CD4-positive, alpha-beta T cell treated with Interleukin-17A for 1 hour (primary cell): ENCODE measurements around the gene BTBD19.
"Not testable (repeated sequence)": the region's sequence is repeated elsewhere in the genome, so short reads cannot be mapped to it uniquely, and the experiment has no call there.

Experiments
- DNase-seq: peaks from one replicate; pipeline ENCODE4 v3.0.0-alpha.2; 2020

Gene BTBD19

DNA sequence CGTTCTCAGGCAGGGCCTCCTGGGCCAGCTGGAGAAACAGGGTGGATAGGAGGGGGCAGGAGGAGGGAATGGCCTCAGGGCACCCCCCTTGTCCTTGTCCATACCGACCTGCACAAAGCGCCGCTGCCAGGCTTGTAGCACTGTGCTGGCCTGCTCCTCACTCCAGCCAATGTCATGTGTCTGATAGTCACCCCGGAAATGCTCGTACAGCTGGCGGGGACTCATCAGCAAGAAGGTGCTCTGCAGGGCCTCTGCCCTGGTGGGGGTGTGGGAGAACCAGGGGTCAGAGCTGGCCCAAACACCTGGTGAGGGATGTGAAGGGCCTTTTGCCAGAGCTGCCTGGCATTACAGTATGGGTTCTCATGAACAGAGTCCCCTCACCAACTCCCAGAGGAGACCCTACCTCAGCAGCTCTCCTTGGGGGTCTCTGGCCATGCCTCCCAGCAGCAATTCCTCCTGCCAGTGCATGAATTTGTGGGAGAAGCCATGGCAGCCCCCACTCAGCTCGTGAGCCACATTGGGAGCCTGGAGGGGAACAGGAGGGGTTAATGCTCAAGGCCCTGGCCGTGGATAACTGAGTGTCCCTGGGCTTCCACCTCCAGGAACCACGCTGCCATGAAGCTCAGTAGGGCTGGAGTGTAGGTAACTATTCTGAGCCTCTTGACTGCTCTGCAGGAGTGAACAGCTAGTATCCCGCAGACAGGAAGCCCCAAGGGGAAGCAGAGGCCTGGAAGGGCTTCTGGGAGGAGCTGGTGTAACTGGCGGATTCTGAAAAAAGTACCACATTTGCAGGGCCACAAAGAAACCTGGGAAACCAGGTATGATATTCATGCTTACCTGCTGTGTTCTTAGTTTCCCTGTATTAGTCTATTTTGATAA lies 21.4 kb downstream of the BTBD19 start:
- DNase-seq = no peak

DNA sequence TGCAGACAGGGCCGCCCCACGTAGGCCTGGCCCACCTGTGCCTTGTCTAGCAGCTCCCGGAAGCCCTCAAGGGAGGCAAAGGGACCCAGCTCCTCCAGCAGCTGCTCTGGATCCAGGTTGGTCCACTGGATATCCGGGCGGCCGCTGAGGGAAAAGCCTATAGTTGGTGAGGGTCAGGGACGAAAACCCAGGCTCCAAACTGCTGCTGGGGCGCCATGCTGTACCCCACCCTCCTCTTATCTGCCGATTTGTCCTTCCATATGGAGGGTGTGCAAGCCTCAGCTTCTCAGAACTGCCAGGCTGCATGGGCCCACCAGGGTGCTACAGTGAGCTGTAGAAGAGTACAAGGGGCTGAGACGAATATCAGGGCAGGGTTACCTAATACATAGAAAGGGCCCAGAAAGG lies 22.6 kb downstream of the BTBD19 start:
- no peak for DNase-seq

DNA sequence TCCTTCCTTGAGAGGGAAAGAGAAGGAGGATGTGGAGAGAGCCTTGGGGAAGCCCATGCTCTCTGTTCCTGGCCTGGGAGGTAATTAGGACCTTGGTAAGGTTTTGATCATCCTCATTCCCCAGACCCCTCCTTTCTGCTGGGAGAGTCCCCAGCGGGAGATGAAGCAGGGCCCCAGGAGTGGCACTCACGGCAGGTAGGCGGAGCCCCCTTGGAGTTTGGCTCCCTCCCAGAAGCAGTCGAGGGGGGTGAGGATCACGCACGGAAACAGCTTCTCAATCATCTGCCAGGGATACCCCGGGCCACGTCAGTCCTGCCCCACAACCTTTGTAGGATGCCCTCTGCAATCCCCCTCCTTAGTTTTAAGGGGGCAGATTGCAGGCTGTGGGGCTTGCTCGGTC lies 23.2 kb downstream of the BTBD19 start:
- no peak for DNase-seq

DNA sequence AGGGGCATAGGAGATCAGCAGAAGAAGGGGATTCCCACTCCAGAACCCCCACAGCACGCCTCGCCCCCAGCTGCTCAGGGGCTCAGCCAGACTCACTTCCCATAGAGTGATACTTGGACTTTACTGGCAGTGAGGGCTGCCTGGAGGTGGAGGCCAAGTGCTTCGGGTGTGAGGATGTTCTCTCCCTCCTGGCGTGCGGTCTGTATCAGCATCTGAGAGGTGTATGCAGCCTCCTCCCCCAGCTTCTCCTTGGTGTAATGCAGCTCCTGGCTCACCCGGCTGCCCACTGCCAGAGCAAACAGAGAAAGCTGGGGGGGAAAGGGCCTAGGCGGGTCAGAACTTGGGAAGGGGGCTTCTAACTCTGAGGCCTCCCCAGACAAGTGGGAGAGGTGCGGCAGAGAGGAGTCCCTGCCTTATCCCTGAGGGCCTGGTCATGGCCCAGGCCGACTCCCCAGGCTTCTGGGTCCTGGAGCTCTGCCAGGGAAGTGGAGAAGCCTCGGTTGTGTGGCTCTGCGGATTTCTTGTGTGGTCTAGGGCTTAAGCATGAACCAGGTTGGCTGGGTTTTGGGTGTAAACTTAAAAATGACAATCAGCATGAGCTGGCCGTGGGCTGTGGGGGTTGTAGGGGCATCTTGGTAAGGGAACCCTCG lies 23.9 kb downstream of the BTBD19 start:
- no peak for DNase-seq

DNA sequence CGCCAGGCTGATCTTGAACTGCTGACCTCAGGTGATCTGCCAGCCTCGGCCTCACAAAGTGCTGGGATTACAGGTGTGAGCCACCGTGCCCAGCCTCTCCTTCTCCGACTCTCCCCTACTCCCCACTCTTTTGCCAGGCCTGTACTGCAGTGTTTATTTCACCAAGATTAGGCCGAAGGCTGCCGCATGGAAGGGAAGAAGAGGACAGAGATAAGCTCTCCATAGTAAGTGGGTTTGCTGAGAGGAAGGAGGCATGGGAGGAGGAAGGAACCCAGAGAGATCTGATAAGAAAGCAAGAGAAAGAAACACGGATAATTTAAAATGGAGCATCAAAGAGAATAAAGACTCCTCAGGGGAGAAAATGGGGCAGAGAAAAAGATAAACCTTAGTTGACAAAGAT lies 26.0 kb downstream of the BTBD19 start:
- DNase-seq = no peak

DNA sequence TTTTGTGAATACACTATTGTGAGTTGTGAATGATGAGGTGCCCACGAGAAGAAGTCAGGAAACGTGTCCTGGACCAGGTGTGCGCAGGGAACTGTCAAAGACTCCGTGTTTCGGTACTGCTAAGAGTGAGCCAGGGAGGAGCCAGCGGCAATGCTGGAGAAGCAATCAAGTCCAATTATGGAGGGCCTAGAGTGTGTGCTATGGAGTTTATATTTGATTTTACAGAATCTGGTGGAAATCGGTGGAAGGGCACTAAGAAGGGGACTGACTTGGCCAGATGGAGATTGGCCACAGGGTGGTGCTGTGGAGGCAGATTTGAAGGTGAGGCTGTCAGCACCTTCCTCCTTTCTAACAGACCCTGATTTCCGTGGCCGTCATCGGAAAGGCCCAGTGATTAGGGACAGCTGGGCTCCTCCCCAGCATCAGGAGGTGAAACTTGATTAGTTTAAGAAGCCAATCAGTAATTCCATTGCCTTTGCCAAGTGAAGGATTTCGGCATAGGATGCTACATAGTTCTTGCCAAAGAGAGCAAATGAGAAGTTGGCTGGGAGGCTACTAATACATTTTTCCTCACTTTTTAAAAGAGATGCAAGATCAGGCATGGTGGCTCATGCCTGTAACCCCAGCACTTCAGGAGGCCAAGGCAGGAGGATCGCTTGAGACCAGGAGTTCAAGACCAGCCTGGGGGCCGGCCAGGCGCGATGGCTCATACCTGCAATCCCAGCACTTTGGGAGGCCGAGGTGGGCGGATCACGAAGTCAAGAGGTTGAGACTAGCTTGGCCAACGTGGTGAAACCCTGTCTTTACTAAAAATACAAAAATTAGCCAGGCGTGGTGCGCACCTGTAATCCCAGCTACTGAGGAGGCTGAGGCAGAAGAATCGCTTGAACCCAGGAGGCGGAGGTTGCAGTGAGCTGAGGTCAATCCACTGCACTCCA lies 27.7 kb downstream of the BTBD19 start:
- peak; percentile 87 for DNase-seq

DNA sequence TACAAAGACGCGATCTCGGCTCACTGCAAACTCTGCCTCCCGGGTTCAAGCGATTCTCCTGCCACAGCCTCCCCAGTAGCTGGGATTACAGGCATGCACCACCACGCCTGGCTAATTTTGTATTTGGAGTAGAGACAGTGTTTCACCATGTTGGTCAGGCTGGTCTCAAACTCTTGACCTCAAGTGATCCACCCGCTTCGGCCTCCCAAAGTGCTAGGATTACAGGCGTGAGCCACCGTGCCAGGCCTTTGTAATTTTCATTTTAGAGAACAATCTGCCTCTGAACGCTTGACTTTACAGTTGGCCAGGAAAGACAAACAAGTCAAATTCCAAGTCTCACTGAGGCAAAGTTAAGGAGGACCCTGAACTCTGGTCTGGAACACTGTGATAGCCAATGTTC lies 30.0 kb downstream of the BTBD19 start:
- DNase-seq = not testable (repeated sequence)

DNA sequence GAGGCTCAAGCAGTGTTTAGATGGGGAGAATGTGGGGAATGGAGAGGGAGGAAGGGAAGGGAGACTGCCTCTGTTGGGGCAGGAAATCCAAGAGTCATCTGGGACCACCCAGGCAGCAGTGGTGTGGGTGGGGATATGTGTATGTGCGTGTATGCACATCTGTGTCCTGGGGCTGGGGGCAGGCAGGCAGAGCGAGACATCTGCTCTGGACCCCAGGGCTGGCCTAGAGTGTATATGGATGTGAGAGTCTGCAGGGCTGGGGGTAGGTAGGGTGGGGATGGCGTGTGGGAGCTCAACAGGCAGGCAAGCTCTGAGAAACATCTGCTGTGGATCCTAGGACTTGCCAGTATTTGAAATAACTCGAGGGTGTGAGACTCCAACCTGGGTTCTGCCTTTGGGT lies 31.3 kb downstream of the BTBD19 start:
- DNase-seq = no peak

DNA sequence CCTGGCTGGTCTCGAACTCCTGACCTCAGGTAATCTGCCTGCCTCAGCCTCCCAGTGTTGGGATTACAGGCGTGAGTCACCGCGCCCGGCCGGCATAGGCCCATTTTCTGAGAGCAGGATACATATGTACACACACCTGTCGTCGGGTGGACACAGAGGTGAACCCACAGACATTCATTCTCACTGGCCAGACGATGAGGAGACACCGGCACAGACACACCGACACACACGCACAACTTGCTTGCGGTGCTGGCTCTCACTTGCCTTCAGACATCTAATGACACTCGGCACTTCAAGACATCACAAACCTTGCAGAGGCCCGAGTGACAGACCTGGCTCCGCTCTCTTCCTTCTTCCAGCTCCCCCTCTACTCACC lies 34.2 kb downstream of the BTBD19 start:
- no peak for DNase-seq

DNA sequence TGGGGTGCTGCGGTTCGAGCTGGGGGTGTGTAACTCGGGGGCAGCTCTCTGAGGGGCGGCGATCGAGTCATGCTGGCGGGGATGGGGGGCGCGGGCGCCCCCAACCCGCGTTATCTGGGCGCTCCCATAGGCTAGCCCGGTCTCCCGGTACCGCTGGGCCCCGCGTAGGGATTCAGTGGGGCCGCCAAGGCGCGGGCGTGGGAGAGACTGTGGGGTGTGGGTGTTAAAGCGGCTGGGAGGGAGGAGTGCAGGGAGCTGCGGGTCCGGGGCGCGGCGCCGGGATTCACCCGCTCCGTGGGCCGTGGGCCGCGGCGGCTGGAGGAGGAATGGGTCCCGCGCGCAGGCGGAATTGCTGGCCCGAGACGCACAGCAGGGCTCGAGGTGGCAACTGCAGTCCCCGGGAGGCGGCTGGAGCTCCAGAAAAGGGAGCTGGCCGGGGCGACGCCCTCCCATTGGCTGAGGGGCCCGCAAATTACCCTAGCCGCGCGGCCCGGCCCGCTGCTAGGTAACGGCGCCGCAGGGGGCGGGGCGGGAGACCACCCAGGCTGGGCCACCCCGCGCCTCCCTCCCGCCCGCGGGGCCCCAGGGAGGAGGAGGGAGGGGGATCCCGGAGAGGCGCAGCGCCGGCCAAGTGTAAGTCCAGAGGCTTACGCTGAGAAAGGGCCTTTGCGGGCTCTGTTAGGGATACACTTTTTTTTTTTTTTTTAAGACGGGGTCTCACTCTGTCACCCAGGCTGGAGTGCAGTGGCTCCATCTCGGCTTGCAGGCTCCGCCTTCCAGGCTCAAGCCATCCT lies 34.7 kb downstream of the BTBD19 start, which contains the start of gene PTCH2:
TSS of gene PTCH2 (minus strand) at position 392 of the 794 bp plus-strand sequence. CDS start at position 71, 321 bp downstream.
- peak; percentile 23 for DNase-seq

DNA sequence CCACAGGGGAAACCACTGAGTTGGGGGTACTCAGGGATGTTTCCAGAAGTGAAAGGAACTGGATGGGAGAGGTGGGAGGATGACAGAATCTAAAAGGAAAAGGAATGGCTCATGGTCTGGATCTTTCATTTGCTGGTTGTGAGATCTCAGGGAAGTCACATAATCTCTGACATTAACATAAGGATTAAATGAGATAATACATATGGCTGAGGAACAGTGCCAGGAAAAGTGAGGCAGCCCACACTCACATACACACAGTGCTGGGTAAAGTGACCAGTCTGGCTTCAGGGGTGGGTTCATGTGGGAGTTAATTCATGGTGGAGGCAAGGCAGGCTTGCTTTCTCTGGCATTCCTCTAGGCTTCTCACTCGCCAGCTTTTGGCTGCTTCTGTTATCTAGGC lies 38.7 kb downstream of the BTBD19 start:
- no peak for DNase-seq

DNA sequence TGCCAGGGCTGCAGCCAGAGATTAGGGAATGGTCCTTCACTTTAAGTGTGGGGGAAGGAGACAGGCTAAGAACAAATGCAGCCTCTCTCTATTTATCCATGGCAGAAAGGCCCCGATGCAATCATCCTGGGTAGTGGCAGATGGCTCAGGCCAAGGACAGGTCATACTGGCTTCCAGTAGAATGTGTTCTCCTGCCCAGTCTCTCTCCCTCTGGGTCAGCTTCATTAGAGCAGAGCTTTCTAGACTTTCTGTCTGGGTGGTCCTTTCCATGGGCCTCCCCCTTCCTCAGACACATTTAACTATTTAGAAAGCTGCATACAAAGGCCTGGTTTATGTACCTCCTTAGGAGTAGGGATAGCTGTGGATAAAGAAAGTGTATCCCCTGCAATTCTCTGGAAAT lies 39.5 kb downstream of the BTBD19 start:
- DNase-seq = no peak

DNA sequence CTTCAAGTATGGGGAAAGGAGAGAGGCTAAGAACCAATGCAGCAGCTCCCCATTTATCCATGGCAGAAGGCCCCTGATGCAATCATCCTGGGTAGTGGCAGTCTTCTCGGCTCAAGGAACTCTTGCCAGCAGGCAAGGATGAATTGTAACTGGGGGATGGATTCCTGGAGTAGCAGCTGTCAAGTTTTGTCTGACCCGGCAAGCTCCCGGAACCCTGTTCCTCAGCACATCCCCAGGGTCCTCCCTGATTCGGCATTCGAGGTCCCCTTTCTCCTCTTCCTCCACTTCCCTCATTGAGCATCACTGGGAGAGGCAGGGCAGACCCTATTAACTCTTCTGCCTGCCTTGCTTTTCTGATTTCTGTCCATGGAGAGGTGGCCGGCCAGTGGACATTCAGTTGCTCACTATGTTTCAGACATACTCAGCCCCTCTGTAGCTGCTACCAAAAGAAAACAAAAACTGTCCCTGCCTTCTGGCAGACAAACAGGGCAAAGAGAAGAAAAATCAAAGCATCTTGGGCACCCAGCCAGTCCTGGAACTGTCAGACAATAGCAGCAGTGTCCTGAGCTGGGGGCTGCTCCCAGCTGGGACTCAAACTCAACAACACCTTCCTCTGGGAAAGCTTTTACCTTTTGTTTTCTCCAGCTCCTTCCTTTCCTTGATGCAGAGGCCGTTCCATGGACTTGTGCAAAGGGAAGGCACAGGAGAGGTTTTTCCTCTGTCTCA lies 40.3 kb downstream of the BTBD19 start:
- DNase-seq = no peak

DNA sequence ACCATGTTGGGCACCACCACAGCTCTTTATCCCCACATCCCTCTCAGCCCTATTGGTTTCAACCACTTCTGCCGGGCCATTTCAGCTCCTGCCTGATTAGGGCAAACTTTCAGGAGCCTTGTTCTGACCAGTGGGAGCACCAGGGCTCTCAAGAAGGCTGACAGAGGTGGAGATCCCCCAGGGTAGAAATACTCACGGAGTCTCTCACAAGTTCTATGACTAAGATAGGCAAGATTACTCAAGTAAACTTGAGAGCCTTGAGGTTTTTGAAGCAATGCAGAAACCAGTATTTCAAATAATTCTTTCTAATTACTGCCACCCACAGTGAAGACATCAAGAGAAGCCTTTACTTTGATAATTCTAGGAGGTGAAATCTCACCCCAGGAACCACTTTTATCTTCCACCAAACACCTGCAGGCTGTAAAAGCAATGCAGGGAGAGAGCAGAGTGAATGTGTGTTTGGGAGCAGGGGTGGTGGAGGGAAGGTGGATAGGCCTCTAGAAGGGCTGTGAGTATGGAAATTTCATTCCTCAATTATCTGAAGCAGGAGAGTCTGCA lies 41.3 kb downstream of the BTBD19 start:
- no peak for DNase-seq

DNA sequence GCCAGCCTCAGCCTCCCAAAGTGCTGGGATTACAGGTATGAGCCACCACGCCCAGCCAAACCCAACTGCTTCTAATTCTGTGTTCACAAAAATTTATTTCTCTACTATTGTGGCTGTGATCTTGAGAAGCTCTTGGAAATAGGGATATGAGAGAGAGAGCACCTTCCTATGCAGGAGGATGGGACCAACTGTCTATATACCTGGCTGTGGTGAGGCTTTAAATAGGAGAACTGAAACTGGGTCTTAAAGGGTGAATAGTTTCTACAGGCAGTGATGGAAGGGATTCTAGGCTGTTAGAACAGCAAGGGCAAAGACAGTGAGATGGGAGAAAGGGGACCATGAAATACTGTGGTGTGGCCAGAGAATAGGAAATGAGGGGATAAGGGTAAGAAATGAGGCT lies 43.0 kb downstream of the BTBD19 start:
- DNase-seq = no peak

DNA sequence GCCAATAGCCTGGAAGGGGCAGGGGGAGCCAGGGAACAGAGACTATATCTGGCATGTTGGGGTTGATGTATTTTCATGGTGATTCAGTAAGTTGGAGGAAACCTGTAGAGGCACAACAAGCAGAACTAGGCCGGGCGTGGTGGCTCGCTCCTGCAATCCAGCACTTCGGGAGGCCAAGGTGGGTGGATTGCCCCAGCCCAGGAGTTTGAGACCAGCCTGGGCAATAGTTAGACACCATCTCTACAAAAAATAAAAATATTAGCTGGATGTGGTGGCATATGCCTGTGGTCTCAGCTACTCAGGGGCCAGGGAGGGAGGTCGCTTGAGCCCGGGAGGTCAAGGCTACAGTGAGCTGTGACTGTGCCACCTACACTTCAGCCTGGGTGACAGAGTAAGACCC lies 44.9 kb downstream of the BTBD19 start:
- no peak for DNase-seq

DNA sequence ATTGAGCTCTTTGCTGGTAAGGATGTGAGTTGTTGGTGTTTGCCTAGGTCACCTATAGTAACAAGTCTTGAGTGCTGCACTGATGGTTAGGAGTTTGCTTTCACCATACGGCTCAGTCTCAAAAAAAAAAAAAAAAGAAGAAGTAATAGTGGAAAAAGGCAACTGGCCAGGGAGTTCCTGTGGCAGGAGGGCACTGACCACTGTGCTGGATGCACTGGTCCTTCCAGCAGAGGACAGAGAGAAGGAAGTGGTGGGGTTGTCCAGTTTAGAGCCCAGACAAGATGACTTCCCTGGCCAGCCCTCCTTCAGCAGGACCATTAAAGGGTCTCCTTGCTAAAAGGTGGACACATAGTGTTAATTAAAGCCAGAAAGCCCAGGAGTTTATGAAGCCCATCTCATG lies 46.6 kb downstream of the BTBD19 start:
- no peak for DNase-seq

DNA sequence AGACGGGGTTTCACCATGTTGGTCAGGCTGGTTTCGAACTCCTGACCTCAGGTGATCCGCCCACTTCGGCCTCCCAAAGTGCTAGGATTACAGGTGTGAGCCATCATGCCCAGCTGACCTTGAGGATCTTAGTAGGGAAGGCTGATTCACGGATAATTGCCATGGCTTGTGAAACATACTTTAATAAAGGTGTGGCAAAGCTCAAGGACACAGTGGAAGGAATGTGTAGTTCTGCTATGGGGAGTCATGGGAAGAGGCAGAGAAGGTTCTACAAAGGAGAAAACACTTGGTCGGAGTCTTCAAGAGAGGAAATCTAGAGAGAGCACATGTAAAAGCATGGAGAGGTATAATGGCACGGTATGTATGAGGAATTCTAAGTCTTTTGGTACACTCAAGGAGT lies 47.4 kb downstream of the BTBD19 start:
- no peak for DNase-seq

DNA sequence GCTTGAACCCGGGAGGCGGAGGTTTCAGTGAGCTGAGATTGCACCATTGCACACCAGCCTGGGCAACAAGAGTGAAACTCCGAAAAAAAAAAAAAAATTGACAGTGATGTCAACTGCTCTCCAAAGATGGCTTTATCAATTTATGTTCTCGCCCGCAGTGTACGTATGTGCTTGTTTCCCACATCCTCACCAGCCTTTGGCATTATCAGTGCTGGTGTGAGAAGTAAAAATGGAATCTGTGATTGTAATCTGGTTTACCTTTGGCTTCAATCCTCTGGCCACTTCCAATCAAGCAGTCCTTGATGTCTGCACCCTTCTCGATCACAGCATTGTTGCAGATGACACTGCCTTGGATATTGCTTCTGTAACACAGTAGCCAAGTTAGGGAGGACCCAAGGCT lies 49.1 kb downstream of the BTBD19 start:
- no peak for DNase-seq

DNA sequence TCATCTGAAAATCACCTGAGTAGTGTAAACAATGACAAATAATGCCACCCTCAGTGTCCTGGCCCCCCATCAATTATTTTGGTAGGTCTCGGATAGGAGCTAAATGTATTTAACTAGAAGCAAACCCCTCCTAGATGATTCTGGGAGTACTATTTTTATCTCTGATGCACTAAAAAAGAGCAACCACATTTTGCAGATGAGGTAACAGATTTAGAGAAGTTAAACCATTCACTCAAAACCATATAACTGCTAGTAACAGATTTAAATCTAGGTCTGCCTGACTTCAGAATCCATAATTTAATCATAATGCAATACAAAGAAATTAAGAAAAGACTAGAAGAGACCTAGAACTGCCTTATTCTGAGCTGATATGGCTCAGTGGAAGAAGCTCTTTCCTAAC lies 52.0 kb downstream of the BTBD19 start:
- no peak for DNase-seq

DNA sequence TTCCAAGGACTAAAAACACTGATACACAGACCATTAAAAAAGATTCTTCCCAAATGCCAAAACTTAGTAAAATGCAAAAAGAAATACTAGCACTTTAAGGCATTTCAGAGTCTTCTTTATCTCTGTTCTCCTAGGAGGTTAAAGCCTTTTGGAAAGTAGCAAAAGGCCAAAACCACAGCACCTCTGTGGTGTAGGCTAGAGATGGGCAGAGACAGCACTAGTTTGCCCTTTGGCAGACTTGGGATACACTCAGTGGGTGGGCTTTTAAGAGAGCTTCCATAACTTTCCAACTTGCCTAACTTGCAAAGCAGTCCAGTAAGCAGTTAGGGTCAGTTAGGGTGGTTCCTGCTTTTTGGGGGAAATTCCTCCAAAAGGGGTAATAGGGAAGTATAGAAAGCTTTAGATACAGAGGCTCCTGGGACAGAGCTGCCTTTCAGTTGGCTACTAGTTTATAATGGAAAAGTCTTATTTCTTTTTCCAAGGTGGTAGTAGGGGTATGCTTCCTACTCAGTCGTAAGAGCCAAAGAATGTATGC lies 52.6 kb downstream of the BTBD19 start:
- DNase-seq = no peak
